Spleen (tissue), 13 donors: ENCODE results near the gene DELE1. TPM values are rescaled to one million over a fixed set of nuclear protein-coding genes. Genes with fewer than 3 reads are reported as not detected.
A peak's percentile ranks its signal among the peaks of the same experiment; 100 is the strongest.

Experiments
- DNase-seq: peaks from one replicate; pipeline ENCODE4 v3.0.0-alpha.2; 2020
- H3K27ac ChIP-seq, 8 donors: fragments of 200-600 bp; sonication (generic) in 7 of 8; 1 replicate in 4 of 8; 2 replicates in 4 of 8; pipeline versions ENCODE4 v1.5.0 to v1.8.0; 2016 to 2021; ENCODE audit warnings: inconsistent platforms in 4 of 8, mild to moderate bottlenecking in 4 of 8, moderate library complexity in 1 of 8
- H3K27me3 ChIP-seq, 7 donors: fragments of 200-600 bp; sonication (generic) in 6 of 7; replicated peaks in 1 of 7; 1 replicate in 4 of 7; 2 replicates in 3 of 7; pipeline versions ENCODE4 v1.5.0 to v1.8.0; 2016 to 2021; ENCODE audit warnings: inconsistent platforms in 3 of 7, mild to moderate bottlenecking in 1 of 7
- H3K36me3 ChIP-seq, 6 donors: fragments of 200-600 bp; sonication (generic) in 5 of 6; 1 replicate in 4 of 6; 2 replicates in 2 of 6; pipeline versions ENCODE4 v1.5.0 to v1.8.0; 2016 to 2021; ENCODE audit warnings: inconsistent platforms in 2 of 6
- H3K4me1 ChIP-seq, 6 donors: fragments of 200-600 bp; sonication (generic) in 5 of 6; 1 replicate in 3 of 6; 2 replicates in 3 of 6; pipeline versions ENCODE4 v1.5.0 to v1.8.0; 2016 to 2021; ENCODE audit warnings: inconsistent platforms in 3 of 6
- H3K4me3 ChIP-seq, 8 donors: fragments of 200-600 bp; sonication (generic) in 7 of 8; 1 replicate in 4 of 8; 2 replicates in 4 of 8; pipeline versions ENCODE4 v1.5.0 to v1.8.0; 2016 to 2021; ENCODE audit warnings: inconsistent platforms in 4 of 8, mild to moderate bottlenecking in 4 of 8, moderate library complexity in 2 of 8
- H3K9me3 ChIP-seq, 8 donors: fragments of 200-600 bp; sonication (generic) in 7 of 8; 1 replicate in 4 of 8; 2 replicates in 4 of 8; pipeline versions ENCODE4 v1.5.0 to v1.8.0; 2016 to 2021; ENCODE audit warnings: inconsistent platforms in 4 of 8
- POLR2A ChIP-seq, 3 donors: fragments of 450-650 bp; IDR thresholded peaks; one replicate each; pipeline ENCODE4 v1.5.1; 2017; ENCODE audit warnings: antibody characterized with exemption in 3 of 3, mild to moderate bottlenecking in 1 of 3
- POLR2AphosphoS5 ChIP-seq, 3 donors: sonication (generic); formaldehyde crosslinking; IDR thresholded peaks; one replicate each; pipeline ENCODE4 v1.5.1; 2017; ENCODE audit warnings: antibody characterized with exemption in 3 of 3
- WGBS, 5 donors: extraction: QIAGEN DNeasy Blood & Tissue Kit in 3 of 5; methylation state at CpG; one replicate each; pipeline versions ENCODE4 v1.1.5 to v1.1.7; 2013 to 2018; 5-methylcytosine and 5-hydroxymethylcytosine counted together
- intact Hi-C: fragments of 100-400 bp; cut with DNase I; formaldehyde crosslinking; loops from one replicate; pipeline ENCODE4 v1.15.0; 2023; ENCODE audit warnings: low total_unique reads
- long read RNA-seq, 2 donors: transcript quantifications; one replicate each; lab custom pipeline, GENCODE V29; 2026
- polyA plus RNA-seq, 3 donors: library from polyadenylated mRNA; stranded (reverse); fragments of 200-250 nt; gene quantifications; one replicate each; pipeline ENCODE4 v1.2.1, GENCODE V29; 2013
- total RNA-seq, 7 donors: library from RNA; depleted of rRNA in 3 of 7; stranded (reverse); fragments of >200 nt in 3 of 7; fragmentation: NEBNext Ultra II Directional in 4 of 7; extraction: Animal tissue kit (Norgen Biotek cat#: 25700) in 4 of 7; gene quantifications; one replicate each; pipeline versions ENCODE4 v1.1.0 to v1.2.1, GENCODE V29; 2016 to 2021
- TF ChIP-seq, protein P1 (sequence below), 11 experiments: fragments of 200-600 bp in 7 of 11; fragments of 450-650 bp in 4 of 11; sonication (generic) in 4 of 11; IDR thresholded peaks in 8 of 11; conservative IDR thresholded peaks in 3 of 11; 1 replicate in 7 of 11; 2 replicates in 4 of 11; pipeline versions ENCODE4 v1.4.0 to v1.8.0; 2016 to 2021; ENCODE audit warnings: antibody characterized with exemption in 11 of 11, inconsistent platforms in 4 of 11, mild to moderate bottlenecking in 1 of 11
- donor health status: healthy with polysubstance abuse.
- donor health status: DM: no; HTN: no; CAD: no; lungs with moderate emphysema.
- donor health status: DM: no; HTN: no; CAD: no.
- donor health status: Bipolar disorder and iron deficiency.
- donor health status: healthy.
- donor health status: DM: no; HTN: no; CAD: no.
- donor health status: DM: yes; HTN: yes; CAD: no.

Gene DELE1, protein sequence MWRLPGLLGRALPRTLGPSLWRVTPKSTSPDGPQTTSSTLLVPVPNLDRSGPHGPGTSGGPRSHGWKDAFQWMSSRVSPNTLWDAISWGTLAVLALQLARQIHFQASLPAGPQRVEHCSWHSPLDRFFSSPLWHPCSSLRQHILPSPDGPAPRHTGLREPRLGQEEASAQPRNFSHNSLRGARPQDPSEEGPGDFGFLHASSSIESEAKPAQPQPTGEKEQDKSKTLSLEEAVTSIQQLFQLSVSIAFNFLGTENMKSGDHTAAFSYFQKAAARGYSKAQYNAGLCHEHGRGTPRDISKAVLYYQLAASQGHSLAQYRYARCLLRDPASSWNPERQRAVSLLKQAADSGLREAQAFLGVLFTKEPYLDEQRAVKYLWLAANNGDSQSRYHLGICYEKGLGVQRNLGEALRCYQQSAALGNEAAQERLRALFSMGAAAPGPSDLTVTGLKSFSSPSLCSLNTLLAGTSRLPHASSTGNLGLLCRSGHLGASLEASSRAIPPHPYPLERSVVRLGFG
- total RNA-seq (100 to 1,000 TPM; 101 to 194 (median 149) TPM), polyA plus RNA-seq (10 to 100 TPM; 36.1 to 83.3 (median 69.7) TPM)
- long read RNA-seq, donor 1, full-length matches to known transcripts = 13 of 48 reads
- long read RNA-seq, donor 1, partial matches to known transcripts = 35 of 48 reads
- long read RNA-seq, donor 1, other reads (novel, unspliced or antisense) = 0 of 48 reads
- long read RNA-seq, donor 2, full-length matches to known transcripts = 3 of 8 reads
- long read RNA-seq, donor 2, partial matches to known transcripts = 5 of 8 reads
- long read RNA-seq, donor 2, other reads (novel, unspliced or antisense) = 0 of 8 reads

DNA sequence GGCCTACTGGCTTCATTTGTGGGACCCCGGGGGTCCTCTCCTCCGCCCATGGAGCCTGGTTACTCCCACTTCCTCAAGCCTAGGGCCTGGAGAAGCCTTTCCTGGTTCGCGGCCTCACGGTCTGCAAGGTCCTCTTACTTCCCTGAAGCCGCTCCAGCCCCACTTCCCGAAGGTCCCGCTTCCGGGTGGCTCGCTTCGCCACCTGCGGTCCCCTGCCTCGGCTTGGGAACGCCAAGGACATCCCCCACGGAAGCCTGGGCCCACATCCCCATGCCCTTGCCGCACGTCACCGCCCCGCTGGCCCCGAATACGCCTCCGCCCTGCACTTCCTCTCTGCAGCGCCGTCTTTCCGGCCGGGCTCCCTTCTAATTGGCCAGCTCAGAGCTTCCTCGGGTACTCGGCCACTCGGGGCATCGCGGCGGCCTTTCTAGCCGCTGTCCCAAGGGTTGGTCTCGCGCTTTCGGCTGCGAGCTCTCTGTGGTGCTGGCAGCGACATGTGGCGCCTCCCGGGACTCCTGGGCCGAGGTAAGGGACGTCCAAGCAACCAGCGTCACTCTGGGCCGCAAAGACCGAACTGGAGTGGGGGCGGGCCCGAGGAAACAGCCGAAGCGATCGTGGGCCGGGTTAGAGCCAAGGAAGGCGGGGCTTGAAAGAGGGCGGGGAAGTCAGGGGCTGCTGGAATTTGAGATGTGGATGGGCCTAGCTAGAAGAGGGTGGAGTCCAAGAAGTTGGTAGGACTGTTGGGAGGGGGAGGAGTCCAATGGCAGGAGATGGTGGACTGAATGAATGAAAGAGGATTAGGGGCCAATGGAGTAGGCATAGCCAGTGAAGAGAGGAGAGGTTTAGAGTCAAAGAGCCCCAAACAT, at the start of gene DELE1:
TSS of gene DELE1 (plus strand) at position 424 of the 866 bp plus-strand sequence. CDS start at position 495, 71 bp downstream.
- H3K27ac ChIP-seq = peak within 1 kb of the TSS; percentile 95 to 98 (median 97)
- DNase-seq = peak; percentile 99
- intact Hi-C loops = no loop called here
- 0 to 1% (median 0%) methylated on average over 40 to 53 of the region's 53 CpGs for WGBS, 5 donors
- peak within 1 kb of the TSS; percentile 47 to 79 (median 54) for H3K4me3 ChIP-seq
- no peaks in the 10 kb centered on the region for H3K9me3 ChIP-seq
- peaks cover 8 to 42% (median 37%) of the 10 kb centered on the region in 6 donors for H3K36me3 ChIP-seq
- H3K4me1 ChIP-seq = peaks cover 22 to 60% (median 57%) of the 10 kb centered on the region in 6 donors
- TF ChIP-seq, protein P1, sequence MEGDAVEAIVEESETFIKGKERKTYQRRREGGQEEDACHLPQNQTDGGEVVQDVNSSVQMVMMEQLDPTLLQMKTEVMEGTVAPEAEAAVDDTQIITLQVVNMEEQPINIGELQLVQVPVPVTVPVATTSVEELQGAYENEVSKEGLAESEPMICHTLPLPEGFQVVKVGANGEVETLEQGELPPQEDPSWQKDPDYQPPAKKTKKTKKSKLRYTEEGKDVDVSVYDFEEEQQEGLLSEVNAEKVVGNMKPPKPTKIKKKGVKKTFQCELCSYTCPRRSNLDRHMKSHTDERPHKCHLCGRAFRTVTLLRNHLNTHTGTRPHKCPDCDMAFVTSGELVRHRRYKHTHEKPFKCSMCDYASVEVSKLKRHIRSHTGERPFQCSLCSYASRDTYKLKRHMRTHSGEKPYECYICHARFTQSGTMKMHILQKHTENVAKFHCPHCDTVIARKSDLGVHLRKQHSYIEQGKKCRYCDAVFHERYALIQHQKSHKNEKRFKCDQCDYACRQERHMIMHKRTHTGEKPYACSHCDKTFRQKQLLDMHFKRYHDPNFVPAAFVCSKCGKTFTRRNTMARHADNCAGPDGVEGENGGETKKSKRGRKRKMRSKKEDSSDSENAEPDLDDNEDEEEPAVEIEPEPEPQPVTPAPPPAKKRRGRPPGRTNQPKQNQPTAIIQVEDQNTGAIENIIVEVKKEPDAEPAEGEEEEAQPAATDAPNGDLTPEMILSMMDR (IDR thresholded peaks at IDR 0.05 in 8 of 11, conservative IDR thresholded peaks at IDR 0.05 in 3 of 11) = peak in 6 of 11 experiments; percentile 14 to 54 (median 28)
- peak; percentile 97 to 98 (median 97) for TF ChIP-seq POLR2AphosphoS5 (IDR thresholded peaks at IDR 0.05)
- peak; percentile 35 to 68 (median 59) for TF ChIP-seq POLR2A (IDR thresholded peaks at IDR 0.05)
- no peaks in the 10 kb centered on the region for H3K27me3 ChIP-seq

DNA sequence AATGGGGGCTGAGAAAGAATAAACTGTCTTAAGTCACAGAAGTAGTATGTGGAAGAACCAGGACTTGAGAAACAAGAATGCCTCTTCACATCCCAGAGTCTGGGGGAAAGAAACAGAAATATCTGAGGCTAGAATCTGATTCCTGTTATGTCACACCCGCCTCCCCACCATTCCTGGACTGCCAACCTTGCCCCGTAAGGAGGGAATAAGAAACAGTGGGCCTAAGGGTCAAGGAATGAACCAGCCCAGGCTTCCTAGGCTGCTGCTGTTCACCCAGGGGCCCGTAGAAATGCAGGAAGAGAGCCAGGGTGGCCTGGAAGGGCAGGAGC, 49.8 kb upstream of the DELE1 start:
- 72 to 87% (median 77%) methylated on average over 3 of the region's 3 CpGs for WGBS, 5 donors
- Histone ChIP-seq H3K4me3 (no peak overlapping the region), H3K36me3 (no peaks in the 10 kb centered on the region), H3K9me3 (no peaks in the 10 kb centered on the region), H3K27me3 (peaks cover 13 to 88% (median 42%) of the 10 kb centered on the region in 7 donors), H3K4me1 (peaks cover 27 to 36% (median 31%) of the 10 kb centered on the region in 6 donors), H3K27ac (no peak overlapping the region)
- intact Hi-C loops = no loop called here
- no peak for DNase-seq
- TF ChIP-seq, protein P1 (IDR thresholded peaks at IDR 0.05 in 8 of 11, conservative IDR thresholded peaks at IDR 0.05 in 3 of 11) = no peak
- TF ChIP-seq POLR2AphosphoS5 (IDR thresholded peaks at IDR 0.05) = no peak
- no peak for TF ChIP-seq POLR2A (IDR thresholded peaks at IDR 0.05)

DNA sequence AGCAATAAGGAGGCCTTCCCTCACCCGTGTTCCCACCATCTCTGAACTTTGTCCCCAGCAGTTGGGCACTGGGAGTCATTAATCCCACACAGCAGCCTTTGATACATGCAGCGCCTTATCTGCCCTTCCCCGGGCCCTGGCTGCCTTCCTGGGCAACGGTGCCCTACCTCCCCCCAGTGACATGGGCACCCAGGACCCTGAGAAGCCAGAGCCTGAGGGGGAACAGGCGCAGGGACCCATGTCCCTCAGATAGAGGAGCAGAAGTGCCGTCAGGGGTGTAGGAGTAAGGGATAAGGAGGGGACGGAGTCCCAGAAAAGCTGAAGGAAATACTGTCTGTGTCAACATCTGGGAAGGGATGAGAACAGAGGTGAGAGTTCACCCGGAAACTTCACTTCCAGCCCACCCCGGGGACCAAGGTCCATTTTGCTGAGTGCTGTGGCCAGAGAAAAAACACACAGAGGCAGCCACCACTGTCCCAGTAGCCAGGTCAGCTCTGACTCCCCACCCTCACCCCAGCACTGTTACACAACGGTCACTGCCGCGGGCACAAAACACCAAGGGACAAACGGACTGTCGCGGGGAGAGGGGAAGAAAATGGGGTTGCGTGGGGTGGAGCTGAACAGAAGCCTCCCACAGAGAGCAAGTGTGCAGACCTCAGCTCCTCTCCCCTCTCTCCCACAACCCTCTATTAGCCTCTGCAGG, 49.3 kb upstream of the DELE1 start:
- DNase-seq = peak; percentile 70
- WGBS, 5 donors = 62 to 71% (median 67%) methylated on average over 16 of the region's 16 CpGs
- Histone ChIP-seq H3K36me3 (no peaks in the 10 kb centered on the region), H3K9me3 (no peaks in the 10 kb centered on the region), H3K27me3 (peaks cover 13 to 91% (median 43%) of the 10 kb centered on the region in 7 donors), H3K27ac (no peak overlapping the region), H3K4me3 (no peak overlapping the region), H3K4me1 (peaks cover 31 to 42% (median 36%) of the 10 kb centered on the region in 6 donors)
- intact Hi-C loops = no loop called here
- TF ChIP-seq, protein P1 (IDR thresholded peaks at IDR 0.05 in 8 of 11, conservative IDR thresholded peaks at IDR 0.05 in 3 of 11) = no peak
- TF ChIP-seq POLR2AphosphoS5 (IDR thresholded peaks at IDR 0.05) (no peak), POLR2A (IDR thresholded peaks at IDR 0.05) (no peak)
